Rectal smooth muscle tissue (tissue), 1 donor: ENCODE data around the gene NAB2.
A peak's percentile ranks its signal among the peaks of the same experiment; 100 is the strongest.

Experiments
- H3K27ac ChIP-seq: one replicate; pipeline ENCODE4 v1.7.0; 2013; ENCODE audit warnings: low read depth, low read length, inconsistent platforms
- H3K27me3 ChIP-seq: one replicate; pipeline ENCODE4 v1.7.0; 2013; ENCODE audit warnings: low read length; ENCODE audit not compliant: control insufficient read depth, insufficient read depth
- H3K36me3 ChIP-seq: one replicate; pipeline ENCODE4 v1.7.0; 2013; ENCODE audit warnings: low read length; ENCODE audit not compliant: control insufficient read depth, insufficient read depth
- H3K4me1 ChIP-seq: one replicate; pipeline ENCODE4 v1.7.0; 2013; ENCODE audit warnings: low read length; ENCODE audit not compliant: control insufficient read depth, insufficient read depth
- H3K4me3 ChIP-seq: one replicate; pipeline ENCODE4 v1.7.0; 2013; ENCODE audit warnings: low read length
- H3K9ac ChIP-seq: one replicate; pipeline ENCODE4 v1.7.0; 2013; ENCODE audit warnings: low read length

The NAB2 gene

DNA sequence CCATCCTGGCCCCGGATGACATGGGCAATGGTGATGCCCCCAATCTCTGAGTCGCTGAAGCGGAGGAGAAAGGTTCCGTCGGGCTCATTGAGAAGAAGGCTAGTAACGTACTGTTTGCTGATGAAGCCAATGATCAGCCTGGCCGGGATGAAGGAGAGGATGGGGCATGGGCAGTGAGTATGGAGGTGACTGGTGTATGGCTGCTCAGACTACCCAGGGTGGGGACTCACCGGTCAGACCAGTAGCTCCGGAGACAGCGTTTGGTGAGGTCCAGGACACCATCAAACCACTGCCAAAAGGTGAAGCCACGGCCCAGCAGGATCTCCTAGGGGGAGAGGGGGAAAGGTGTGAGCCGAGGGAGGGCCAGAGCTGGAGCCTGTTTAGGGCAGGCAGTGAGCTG is 10.9 kb downstream of the NAB2 start:
- H3K27ac ChIP-seq = no peak overlapping the region
- H3K36me3 ChIP-seq = peaks cover 42% of the 10 kb centered on the region
- H3K4me1 ChIP-seq = peaks cover under 1% of the 10 kb centered on the region
- H3K27me3 ChIP-seq = no peaks in the 10 kb centered on the region
- H3K4me3 ChIP-seq = no peak overlapping the region
- no peak overlapping the region for H3K9ac ChIP-seq

DNA sequence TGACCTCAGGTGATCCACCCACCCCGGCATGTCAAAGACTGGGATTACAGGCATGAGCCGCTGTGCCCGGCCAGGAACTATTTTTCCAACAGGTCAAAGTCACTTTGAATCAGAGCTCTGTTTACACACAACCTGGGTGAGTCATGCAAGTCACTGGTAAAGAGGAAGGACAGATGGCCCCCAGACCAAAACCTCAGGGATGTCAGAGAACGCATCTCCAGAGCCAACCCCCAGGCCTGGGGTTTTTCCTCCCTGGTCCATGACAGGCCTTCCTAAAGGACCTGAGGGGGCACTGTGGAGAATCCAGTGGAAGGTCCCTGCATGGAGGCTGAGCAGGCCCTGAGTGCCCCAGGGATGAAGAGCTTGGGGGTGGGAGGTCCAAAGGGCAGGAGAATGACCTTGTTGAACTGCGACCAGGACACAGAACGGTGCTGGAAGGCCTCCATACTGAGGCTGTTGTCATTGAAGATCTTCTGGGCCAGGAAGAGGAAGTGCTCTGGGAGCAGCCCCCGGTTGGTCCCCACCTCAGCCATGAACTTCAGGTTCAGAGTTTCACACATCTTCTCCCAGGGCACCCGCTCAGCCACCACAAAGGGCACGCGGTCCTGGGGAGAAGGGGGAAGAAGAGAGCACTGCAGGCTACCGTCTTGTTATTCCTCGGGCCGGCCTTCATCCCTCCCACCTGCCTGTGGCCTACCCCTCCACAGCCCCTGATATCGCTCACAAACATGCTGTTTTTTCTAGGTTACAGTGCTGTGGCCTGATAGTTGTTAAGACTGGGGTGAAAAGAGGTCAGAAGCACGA is 13.2 kb downstream of the NAB2 start:
- no peaks in the 10 kb centered on the region for H3K27me3 ChIP-seq
- H3K36me3 ChIP-seq = peaks cover 40% of the 10 kb centered on the region
- H3K4me1 ChIP-seq = no peaks in the 10 kb centered on the region
- no peak overlapping the region for H3K9ac ChIP-seq
- no peak overlapping the region for H3K4me3 ChIP-seq
- no peak overlapping the region for H3K27ac ChIP-seq

DNA sequence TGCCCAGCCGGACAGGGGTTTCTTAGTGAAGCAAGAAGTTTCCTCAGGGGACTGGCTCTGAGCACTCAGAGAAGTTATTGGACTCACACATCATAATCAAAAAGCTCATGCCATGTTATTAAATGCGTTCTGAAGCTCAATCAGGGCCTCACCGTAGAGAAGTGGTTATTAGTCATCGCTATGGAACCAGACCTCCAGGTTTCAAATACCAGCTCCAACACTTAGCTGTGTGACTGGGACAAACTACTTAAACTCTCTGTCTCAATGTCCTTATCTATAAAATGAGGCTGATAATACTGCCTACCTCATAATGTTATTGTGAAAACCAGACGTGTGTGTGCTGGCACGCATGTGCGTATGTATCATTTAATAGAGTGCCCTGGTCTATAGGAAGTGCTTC is 14.9 kb downstream of the NAB2 start:
- H3K4me3 ChIP-seq = no peak overlapping the region
- peaks cover 6% of the 10 kb centered on the region for H3K4me1 ChIP-seq
- H3K36me3 ChIP-seq = peaks cover 32% of the 10 kb centered on the region
- H3K27me3 ChIP-seq = no peaks in the 10 kb centered on the region
- H3K27ac ChIP-seq = no peak overlapping the region
- no peak overlapping the region for H3K9ac ChIP-seq

DNA sequence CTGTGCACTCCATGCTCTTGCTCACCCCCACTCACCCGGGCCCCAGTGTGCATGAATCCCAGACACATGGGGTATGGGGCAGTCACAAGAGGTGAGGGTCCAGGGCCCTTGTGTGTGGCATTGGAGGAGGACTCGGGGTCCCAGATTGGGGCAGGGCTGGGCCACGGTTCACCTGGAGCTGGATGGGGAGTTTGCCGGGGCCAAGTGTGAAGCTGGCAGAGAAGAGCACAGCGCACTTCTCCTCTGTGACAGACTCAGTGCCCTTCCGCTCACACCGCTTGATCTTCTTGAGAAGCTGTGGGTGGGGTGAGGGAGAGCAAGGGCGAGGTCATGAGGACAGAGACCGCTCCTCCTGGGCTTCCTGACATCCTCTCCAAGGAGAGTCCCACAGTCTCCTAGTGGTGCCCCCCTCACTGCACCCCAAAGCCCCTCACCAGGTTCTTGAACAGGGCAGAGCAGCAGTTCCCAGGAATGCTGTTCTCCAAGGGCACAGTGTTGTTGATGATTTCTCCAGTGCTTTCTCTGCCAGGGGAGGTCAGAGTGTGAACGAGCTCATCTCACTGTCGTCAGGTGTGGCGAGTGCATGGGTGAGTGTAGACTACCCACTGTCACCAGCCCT is 15.5 kb downstream of the NAB2 start:
- Histone ChIP-seq H3K36me3 (peaks cover 26% of the 10 kb centered on the region), H3K27me3 (no peaks in the 10 kb centered on the region), H3K4me1 (peaks cover 7% of the 10 kb centered on the region), H3K9ac (no peak overlapping the region), H3K4me3 (no peak overlapping the region), H3K27ac (no peak overlapping the region)

DNA sequence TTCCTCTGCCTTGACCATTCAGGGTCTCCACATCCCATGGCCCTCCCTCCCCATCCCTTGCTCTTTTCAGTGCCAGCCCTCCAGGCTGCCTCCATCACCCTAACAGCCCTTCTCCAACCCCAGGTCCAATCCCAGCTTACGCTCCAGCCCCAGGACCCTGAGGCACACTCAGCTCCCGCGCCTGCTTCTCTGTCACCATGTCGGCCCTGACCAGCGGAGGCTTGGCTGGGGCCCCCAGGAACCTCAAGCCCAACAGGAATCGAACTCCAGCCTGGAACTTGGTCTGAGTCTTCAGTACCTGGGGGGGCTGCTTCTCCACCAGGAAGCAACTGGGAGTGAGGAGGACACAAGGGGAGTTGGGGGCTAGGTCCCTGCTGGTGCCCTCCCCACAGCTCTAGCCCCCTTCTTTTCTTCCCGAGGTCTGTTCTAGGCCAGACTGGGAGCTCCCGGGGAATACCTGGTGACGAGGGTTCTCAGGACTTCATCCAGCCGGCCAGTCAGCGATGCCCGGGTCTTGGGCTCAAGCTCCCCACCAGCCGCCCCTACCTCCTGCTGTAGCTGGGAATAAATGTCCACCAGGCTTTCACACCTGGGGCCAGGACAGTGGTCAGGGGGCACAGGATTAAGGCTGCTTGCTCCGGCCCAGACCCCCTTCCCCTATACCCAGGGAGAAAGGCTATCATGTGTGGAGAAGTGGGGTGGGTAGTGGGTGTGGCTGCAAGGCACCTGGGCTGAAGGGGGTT is 16.3 kb downstream of the NAB2 start:
- Histone ChIP-seq H3K36me3 (peaks cover 21% of the 10 kb centered on the region), H3K9ac (no peak overlapping the region), H3K27ac (no peak overlapping the region), H3K4me1 (peaks cover 13% of the 10 kb centered on the region), H3K27me3 (no peaks in the 10 kb centered on the region), H3K4me3 (no peak overlapping the region)

DNA sequence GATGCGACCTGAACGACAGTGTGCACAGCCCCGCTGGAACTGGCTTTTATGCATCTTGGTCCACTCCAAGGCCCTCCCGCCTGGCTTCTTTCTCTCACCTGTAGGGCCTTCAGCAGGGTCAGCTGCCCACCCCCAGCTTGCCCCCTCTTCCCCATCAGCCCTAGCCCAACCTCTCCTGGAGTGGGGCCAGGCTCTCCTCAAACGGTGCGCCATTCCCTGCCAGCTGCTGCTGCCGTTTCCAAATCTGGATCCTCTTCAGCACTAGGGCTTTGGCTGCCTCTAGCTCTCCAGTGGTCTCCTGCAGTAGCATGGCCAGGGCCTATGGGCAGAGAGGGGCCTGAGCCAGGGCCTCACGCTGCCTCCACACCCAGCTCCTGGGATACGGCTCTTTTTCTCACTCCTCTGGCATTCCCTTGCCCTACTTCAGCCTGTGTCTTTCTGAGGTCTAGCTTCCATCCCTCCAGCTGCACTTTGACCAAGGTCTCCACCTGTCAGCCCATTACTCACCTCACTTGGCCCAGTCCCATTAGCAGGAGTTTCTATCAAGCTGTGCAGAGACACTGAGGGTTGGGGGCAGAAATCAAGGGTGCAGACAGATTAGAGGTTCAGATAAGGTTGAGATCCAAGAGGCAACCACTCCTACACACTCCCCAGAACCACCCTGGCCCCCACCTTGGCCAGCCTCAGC is 17.3 kb downstream of the NAB2 start:
- Histone ChIP-seq H3K27me3 (no peaks in the 10 kb centered on the region), H3K27ac (no peak overlapping the region), H3K9ac (no peak overlapping the region), H3K4me1 (peaks cover 13% of the 10 kb centered on the region), H3K4me3 (no peak overlapping the region), H3K36me3 (peaks cover 21% of the 10 kb centered on the region)

DNA sequence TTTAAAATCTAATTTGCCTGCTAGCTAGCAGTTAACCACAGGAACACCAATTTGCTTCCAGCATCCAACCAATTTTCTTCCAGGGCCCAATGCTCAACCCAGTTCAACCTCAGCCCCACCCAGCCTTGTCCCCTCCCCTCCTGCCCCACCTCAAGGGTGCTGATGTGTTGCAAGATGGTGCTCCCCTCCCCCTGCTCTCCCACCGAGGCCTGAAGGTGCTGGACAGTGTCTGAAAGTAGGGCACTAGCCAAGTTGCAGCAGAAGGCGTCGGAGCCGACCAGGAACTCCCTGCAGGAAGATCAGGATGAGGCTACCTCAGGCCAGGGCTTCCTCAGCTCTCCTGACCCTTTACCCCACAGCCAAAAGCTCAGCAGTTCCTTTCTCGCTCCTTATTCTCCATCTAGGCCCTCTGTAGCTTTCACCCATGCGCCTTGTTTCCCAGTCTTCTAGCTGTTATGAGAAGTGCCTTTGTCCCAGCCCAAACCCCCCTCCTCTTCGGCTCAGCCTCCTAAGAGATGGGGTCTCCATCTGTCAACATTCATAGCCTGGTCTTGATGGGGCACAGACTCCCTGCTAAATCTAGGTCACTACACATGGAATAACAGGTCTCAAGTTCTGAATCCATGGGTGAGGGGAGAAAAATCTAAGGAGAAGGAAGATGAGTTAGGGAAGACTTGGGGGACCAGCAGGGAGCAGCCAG is 18.7 kb downstream of the NAB2 start:
- no peak overlapping the region for H3K27ac ChIP-seq
- peaks cover 21% of the 10 kb centered on the region for H3K36me3 ChIP-seq
- no peaks in the 10 kb centered on the region for H3K27me3 ChIP-seq
- peaks cover 16% of the 10 kb centered on the region for H3K4me1 ChIP-seq
- H3K9ac ChIP-seq = no peak overlapping the region
- no peak overlapping the region for H3K4me3 ChIP-seq

DNA sequence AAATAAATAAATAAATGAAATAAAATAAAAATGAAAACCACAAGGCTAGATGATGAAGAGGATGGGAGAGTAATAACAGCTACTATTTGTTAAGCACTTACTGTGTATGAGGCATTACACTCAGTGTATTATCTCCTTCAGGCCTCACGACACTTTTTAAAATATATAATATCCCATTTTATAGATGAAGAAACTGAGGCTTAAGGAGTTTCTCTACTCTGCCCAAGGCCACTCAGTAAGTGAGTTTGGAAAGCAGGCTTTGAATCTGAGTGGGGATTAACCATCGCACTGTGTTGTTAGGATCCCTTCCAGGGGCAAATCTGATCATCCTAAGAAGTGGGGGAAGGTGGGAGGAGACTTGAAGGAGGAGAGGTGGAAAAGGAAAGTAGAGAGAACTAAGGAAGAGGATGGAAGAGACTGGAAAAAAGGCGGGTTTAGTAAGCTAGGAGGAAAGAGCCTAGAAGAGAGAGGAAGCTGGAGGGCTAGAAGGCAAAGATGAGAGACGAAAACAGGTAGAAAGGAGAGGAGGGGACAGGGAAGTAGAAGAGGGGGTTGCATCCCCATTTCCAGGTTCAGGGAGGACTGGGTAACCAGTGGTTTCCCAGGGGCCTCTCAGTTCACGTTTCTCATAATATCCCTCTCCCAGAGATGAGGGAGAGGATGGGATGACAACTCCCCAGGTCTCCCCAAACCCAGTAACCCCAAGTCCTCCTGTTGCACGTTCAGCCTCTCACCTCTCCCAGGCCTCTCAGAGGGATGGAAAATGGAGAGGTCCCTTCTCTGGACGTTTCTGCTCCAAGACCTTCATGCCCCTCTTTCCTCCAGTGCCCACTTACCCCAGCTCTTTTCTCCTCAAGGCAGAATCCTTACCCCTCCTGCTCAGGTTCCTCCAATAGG is 20.5 kb downstream of the NAB2 start:
- H3K36me3 ChIP-seq = peaks cover 18% of the 10 kb centered on the region
- no peaks in the 10 kb centered on the region for H3K27me3 ChIP-seq
- H3K4me1 ChIP-seq = peaks cover 16% of the 10 kb centered on the region
- H3K9ac ChIP-seq = no peak overlapping the region
- H3K4me3 ChIP-seq = peak overlapping the region; percentile 82
- H3K27ac ChIP-seq = peak overlapping the region; percentile 99

DNA sequence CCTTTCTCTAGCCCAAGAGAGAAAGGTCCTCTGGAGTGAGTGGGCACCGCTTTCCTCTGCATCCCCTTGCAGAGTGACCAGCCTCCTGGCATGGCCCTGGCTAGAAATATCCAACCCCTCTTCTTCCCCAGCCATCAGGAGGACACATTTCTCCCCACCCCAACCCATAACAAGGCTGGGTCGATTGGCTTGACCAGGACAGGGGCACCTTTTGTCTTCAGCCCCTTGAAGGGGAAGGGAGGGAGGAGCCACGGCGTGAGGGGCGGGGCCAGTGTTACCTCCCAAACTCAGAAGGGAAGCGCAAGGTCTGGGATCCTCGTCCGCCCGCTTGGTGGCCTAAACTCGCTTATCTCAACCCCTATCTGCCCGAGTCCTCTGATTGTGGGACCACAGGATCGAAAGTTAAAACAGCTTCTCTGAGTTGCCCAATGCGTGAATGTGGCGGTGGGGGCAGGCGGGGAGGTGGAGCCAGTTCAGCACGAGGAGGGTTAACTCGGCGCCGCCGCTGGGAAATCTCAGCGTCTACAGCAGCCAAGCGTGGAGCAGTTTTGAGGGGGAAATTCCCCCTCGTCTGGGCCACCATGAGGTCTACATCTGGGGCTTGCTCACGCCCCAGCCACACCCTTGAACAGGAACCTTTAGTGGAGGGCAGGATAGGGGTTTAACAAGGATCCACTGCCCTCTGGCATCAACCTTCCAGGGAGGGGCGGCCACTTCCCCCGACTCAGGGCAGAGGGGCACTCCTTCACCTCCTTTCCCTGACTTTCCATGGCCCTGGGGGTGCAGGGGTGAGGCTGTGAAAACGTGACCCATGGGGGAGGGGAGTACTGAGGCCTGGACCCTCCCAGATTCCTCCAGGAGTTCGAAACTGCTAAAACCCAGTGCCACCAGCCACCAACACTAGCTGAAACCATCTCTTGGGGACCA is 21.5 kb downstream of the NAB2 start:
- H3K36me3 ChIP-seq = peaks cover 13% of the 10 kb centered on the region
- H3K4me1 ChIP-seq = peaks cover 16% of the 10 kb centered on the region
- H3K27ac ChIP-seq = peak overlapping the region; percentile 99
- peak overlapping the region; percentile 36 for H3K9ac ChIP-seq
- H3K27me3 ChIP-seq = no peaks in the 10 kb centered on the region
- H3K4me3 ChIP-seq = peak overlapping the region; percentile 82

DNA sequence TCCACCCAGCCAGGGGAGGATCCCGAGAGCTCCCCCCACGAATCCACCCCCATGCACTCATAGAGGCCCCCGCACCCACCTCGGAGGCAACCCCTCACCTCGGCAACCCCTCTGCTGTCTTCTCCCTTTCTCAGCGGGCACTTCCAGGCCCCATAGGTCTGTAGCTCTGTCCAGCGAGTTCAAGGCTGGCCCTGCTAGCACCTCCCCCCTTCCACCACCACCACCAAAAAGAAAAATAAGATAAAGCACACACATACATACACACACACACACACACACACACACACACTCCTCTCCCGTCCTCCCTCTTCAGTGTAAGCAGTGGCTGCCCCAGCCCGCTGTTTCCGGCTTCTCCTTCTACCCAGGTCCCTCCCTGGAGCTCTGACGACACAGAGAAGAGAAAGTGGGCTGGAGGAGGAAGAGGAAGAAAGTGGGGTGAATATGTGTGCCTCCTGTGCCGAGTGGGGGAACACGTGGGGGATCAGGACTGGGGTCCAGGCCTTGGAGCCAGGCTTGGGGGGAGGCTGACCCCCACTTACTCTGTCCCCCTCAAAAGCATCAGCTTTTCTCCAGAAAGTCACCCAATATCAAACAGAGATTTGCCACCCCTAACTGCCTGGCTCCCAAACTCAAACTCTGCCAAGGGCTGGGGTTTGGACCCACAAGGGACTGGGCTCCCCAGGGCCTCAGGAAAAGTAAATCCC is 22.3 kb downstream of the NAB2 start, which contains the start of gene STAT6:
STAT6 (minus strand) TSS at position 332 of the 704 bp plus-strand sequence. CDS start 3,084 bp downstream, outside the sequence.
- Histone ChIP-seq H3K9ac (peak within 1 kb of the TSS; percentile 36), H3K27ac (peak within 1 kb of the TSS; percentile 99), H3K27me3 (no peaks in the 10 kb centered on the region), H3K4me1 (peaks cover 16% of the 10 kb centered on the region), H3K36me3 (peaks cover 11% of the 10 kb centered on the region), H3K4me3 (peak within 1 kb of the TSS; percentile 82)
